H1 (cell line): ENCODE measurements around the gene FNIP2. TPM values are rescaled to one million over a fixed set of nuclear protein-coding genes. Genes with fewer than 3 reads are reported as not detected.

Experiments
- CHD2 ChIP-seq: IDR thresholded peaks from 2 replicates; pipeline ENCODE4 v1.6.1; 2012; ENCODE audit warnings: low read length, improper control_type of control experiment
- POLR2A ChIP-seq, 2 experiments: IDR thresholded peaks; 1 replicate in 1 of 2; 2 replicates in 1 of 2; pipeline ENCODE4 v1.6.1; 2011; ENCODE audit warnings: low read depth in 2 of 2, low read length in 2 of 2, mild to moderate bottlenecking in 2 of 2; ENCODE audit errors: control extremely low read depth in 1 of 2
- SP2 ChIP-seq: IDR thresholded peaks from 2 replicates; pipeline ENCODE4 v1.6.1; 2012; ENCODE audit warnings: mild to moderate bottlenecking, low read length, inconsistent platforms
- polyA plus RNA-seq, 7 experiments: library from polyadenylated mRNA; depleted of rRNA in 3 of 7; stranded (reverse) in 5 of 7; unstranded in 2 of 7; fragments of >200 nt in 5 of 7; fragments of 200-250 nt in 2 of 7; gene quantifications; 1 replicate in 5 of 7; 2 replicates in 1 of 7; 4 replicates in 1 of 7; pipeline versions ENCODE4 v1.2.1 to v1.2.3, GENCODE V29; 2011 to 2013; ENCODE audit warnings: missing spikeins in 2 of 7, mixed read lengths in 2 of 7
- total RNA-seq: library from RNA; stranded (reverse); fragmentation: NEBNext Ultra II Directional; extraction: Animal tissue kit (Norgen Biotek cat#: 25700); gene quantifications from 2 replicates; pipeline ENCODE4 v1.2.1, GENCODE V29; 2021
- TF ChIP-seq, protein P1 (sequence below): IDR thresholded peaks from 2 replicates; pipeline ENCODE4 v1.6.1; 2011; ENCODE audit warnings: low read depth, mild to moderate bottlenecking, low read length; ENCODE audit not compliant: insufficient read depth

The FNIP2 gene
- total and polyA plus RNA-seq, 2 of the 8 experiments (the other 6 are each of a cell fraction or from before 2014, with no cell fraction given): 4.0 to 13.0 TPM

DNA sequence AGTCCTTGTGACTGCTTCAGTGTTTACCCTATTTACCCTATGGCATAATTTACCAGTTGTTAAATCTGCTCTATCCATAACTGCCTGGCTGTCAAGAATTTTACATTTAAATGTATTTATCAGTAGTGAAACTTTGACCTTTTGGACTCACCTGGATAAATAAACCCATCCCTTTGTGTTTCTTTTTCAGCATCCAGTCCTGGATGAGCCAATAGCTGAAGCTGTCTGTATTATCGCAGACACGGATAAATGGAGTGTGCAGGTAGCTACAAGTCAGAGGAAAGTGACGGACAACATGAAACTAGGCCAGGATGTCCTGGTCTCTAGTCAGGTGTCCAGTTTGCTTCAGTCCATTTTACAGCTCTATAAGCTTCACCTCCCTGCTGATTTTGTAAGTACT, 122.4 kb downstream of the FNIP2 start (continued):
- TF ChIP-seq SP2 (no peak), POLR2A (IDR thresholded peaks at IDR 0.05; ENCODE audit: control extremely low read depth in 1 of 2, low read depth in 2 of 2, low read length in 2 of 2) (no peak), CHD2 (no peak)
- TF ChIP-seq, protein P1, sequence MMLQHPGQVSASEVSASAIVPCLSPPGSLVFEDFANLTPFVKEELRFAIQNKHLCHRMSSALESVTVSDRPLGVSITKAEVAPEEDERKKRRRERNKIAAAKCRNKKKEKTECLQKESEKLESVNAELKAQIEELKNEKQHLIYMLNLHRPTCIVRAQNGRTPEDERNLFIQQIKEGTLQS: no peak
- TF ChIP-seq, all 59 proteins: peak for 0
